Amniotic epithelial cell (primary cell): ENCODE results near the gene GALNS.
"Not testable (repeated sequence)": the region's sequence is repeated elsewhere in the genome, so short reads cannot be mapped to it uniquely, and the experiment has no call there.

Source experiments
- DNase-seq: peaks from one replicate; pipeline ENCODE4 v3.0.0-alpha.2; 2010; ENCODE audit warnings: low read depth

Gene GALNS

GRCh38 chr16:88856828-88857727, at the start of gene GALNS, which contains the start of gene TRAPPC2L:
Gene GALNS (minus strand): TSS chr16:88856947. CDS start chr16:88856877, 70 bp downstream.
Gene TRAPPC2L (plus strand): TSS chr16:88857127. CDS start chr16:88857151, 24 bp downstream.
- peak; percentile 85 for DNase-seq

GRCh38 chr16:88906020-88906419, 49.3 kb upstream of the GALNS start:
- no peak for DNase-seq

- DNase-seq: no peak
Measured at GRCh38 chr16:88905563-88905962, 48.8 kb upstream of the GALNS start.

- no peak for DNase-seq
Measured at GRCh38 chr16:88904676-88905365, 48.1 kb upstream of the GALNS start.

GRCh38 chr16:88903267-88903666, 46.5 kb upstream of the GALNS start:
- DNase-seq: no peak

- DNase-seq: no peak
Measured at GRCh38 chr16:88902744-88903143, 46.0 kb upstream of the GALNS start.

- DNase-seq: no peak
Measured at GRCh38 chr16:88901718-88902337, 45.1 kb upstream of the GALNS start.

GRCh38 chr16:88900662-88901052, 43.9 kb upstream of the GALNS start:
- no peak for DNase-seq

GRCh38 chr16:88899901-88900661, 43.3 kb upstream of the GALNS start:
- DNase-seq: no peak

- no peak for DNase-seq
Measured at GRCh38 chr16:88897696-88898425, 41.1 kb upstream of the GALNS start.

- no peak for DNase-seq
Measured at GRCh38 chr16:88896238-88897070, 39.7 kb upstream of the GALNS start.

- no peak for DNase-seq
Measured at GRCh38 chr16:88895335-88895734, 38.6 kb upstream of the GALNS start.

GRCh38 chr16:88894681-88895300, 38.0 kb upstream of the GALNS start:
- DNase-seq: no peak

GRCh38 chr16:88894266-88894665, 37.5 kb upstream of the GALNS start:
- not testable (repeated sequence) for DNase-seq

GRCh38 chr16:88893127-88893968, 36.6 kb upstream of the GALNS start:
- DNase-seq: no peak

GRCh38 chr16:88892065-88892464, 35.3 kb upstream of the GALNS start:
- DNase-seq: no peak

GRCh38 chr16:88891083-88891482, 34.3 kb upstream of the GALNS start:
- no peak for DNase-seq

GRCh38 chr16:88889702-88890352, 33.1 kb upstream of the GALNS start:
- not testable (repeated sequence) for DNase-seq
